ENCODE measurements around the gene HBS1L.

DNA sequence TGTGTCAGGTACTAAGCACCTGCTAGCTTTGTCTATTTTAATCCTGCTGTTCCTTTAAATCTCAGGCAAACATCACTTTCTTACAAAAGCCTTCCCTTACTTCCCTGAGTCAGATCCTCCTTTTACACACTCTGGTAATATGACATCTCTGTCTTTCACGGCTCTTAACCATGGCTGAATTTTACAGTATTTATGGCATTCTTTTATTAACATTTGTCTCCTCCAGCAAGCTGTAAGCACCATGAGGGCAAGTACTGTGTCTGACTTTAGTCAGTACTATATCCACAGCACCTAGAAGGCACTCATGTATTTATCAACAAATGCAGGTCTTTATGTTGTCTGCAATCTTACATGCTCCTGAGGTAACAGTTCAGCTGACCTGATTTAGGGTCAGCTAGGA lies 33.7 kb upstream of the HBS1L start:
- TF ChIP-seq GATA2 (IDR thresholded peaks at IDR 0.05; ENCODE audit: low read depth, low read length): no peak
- TF ChIP-seq GATA3 (IDR thresholded peaks at IDR 0.05; ENCODE audit: low read depth, low read length): no peak
